CD4-positive, alpha-beta memory T cell (primary cell): ENCODE measurements around the gene DPF1. TPM values are rescaled to one million over a fixed set of nuclear protein-coding genes. Genes with fewer than 3 reads are reported as not detected.

Experiments
- CTCF ChIA-PET: fragments of 350-600 bp; sonication (Branson Sonifier 250); formaldehyde crosslinking; loops from one replicate; lab custom pipeline; 2021; ENCODE audit warnings: inconsistent platforms; ENCODE audit not compliant: partially characterized antibody; lab: Charles Lee
- POLR2A ChIA-PET: fragments of 350-600 bp; sonication (Branson Sonifier 250); formaldehyde crosslinking; loops from one replicate; lab custom pipeline; 2021; ENCODE audit not compliant: partially characterized antibody; lab: Charles Lee
- DNase-seq, 5 donors: peaks; one replicate each; pipeline versions ENCODE4 v3.0.0 to v3.0.0-alpha.2; 2020 to 2022; ENCODE audit warnings: mixed read lengths in 1 of 5
- H3K27ac ChIP-seq: one replicate; pipeline ENCODE4 v1.7.0; 2013; ENCODE audit warnings: low read depth, low read length
- H3K27me3 ChIP-seq: 2 replicates; pipeline ENCODE4 v1.7.0; 2013; ENCODE audit warnings: mild to moderate bottlenecking, low read length, moderate library complexity; ENCODE audit not compliant: insufficient read depth
- H3K36me3 ChIP-seq: 2 replicates; pipeline ENCODE4 v1.7.0; 2013; ENCODE audit warnings: mild to moderate bottlenecking, low read length, moderate library complexity; ENCODE audit not compliant: insufficient read depth
- H3K4me1 ChIP-seq: 2 replicates; pipeline ENCODE4 v1.7.0; 2013; ENCODE audit warnings: mild to moderate bottlenecking, low read length, moderate library complexity; ENCODE audit not compliant: insufficient read depth
- H3K4me3 ChIP-seq, 2 donors: one replicate each; pipeline ENCODE4 v1.7.0; 2013; ENCODE audit warnings: low read length in 2 of 2, mild to moderate bottlenecking in 1 of 2
- H3K9me3 ChIP-seq, 2 donors: one replicate each; pipeline ENCODE4 v1.7.0; 2013; ENCODE audit warnings: low read length in 2 of 2, control low read depth in 1 of 2; ENCODE audit not compliant: control insufficient read depth in 1 of 2
- H3K27ac Mint-ChIP-seq, 7 donors: one replicate each; pipeline ENCODE4 v1.8.0; 2020 to 2021; ENCODE audit warnings: mixed read lengths in 7 of 7, mild to moderate bottlenecking in 6 of 7, inconsistent platforms in 3 of 7, moderate library complexity in 3 of 7
- H3K27me3 Mint-ChIP-seq, 2 donors: one replicate each; pipeline ENCODE4 v1.8.0; 2020 to 2021; ENCODE audit warnings: mixed read lengths in 2 of 2
- H3K36me3 Mint-ChIP-seq, 2 donors: one replicate each; pipeline ENCODE4 v1.8.0; 2020 to 2021; ENCODE audit warnings: mixed read lengths in 2 of 2, inconsistent platforms in 1 of 2, mild to moderate bottlenecking in 1 of 2
- H3K4me1 Mint-ChIP-seq, 4 donors: one replicate each; pipeline ENCODE4 v1.8.0; 2020 to 2021; ENCODE audit warnings: mixed read lengths in 4 of 4, mild to moderate bottlenecking in 1 of 4
- H3K4me3 Mint-ChIP-seq, 8 donors: one replicate each; pipeline ENCODE4 v1.8.0; 2020 to 2021; ENCODE audit warnings: mixed read lengths in 8 of 8, mild to moderate bottlenecking in 7 of 8, moderate library complexity in 6 of 8, inconsistent platforms in 3 of 8
- H3K9me3 Mint-ChIP-seq, 8 donors: one replicate each; pipeline ENCODE4 v1.8.0; 2020 to 2021; ENCODE audit warnings: mixed read lengths in 8 of 8, mild to moderate bottlenecking in 5 of 8, inconsistent platforms in 3 of 8, moderate library complexity in 1 of 8
- intact Hi-C: fragments of 100-400 bp; cut with micrococcal nuclease; formaldehyde crosslinking; loops from one replicate; pipeline ENCODE4 v1.15.1; 2023
- polyA plus RNA-seq, 2 donors: library from polyadenylated mRNA; unstranded; fragments of 300-500 nt; fragmentation: Illumina TruSeq; gene quantifications; one replicate each; pipeline ENCODE4 v1.2.3, GENCODE V29; 2021
- total RNA-seq, 2 experiments: library from RNA; stranded (reverse); gene quantifications; one replicate each; pipeline ENCODE4 v1.2.3, GENCODE V29; 2021

DPF1 gene
- total and polyA plus RNA-seq, 4 experiments from 2014 or later = not detected

DNA sequence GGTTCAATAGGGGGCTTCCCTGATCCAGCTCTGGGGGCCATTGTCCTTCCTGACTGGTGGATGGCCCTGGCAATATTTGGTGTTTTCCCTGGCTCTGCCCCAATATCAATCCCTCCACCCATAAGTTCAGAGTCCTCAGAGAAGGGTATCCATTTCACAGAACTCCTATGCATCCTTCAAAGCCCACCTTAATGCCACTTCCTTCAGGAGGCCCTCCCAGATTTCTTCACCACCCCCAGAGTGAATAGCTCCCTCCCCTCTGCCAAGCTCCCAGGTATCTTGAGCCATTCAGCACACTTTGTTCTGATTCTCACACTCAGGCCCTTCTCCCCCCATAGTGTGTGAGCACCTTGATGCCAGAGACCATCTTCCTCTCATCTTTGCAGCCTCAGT is 26.4 kb upstream of the DPF1 start:
- H3K27me3 ChIP-seq = no peaks in the 10 kb centered on the region
- Mint-ChIP-seq H3K36me3 (no peaks in the 10 kb centered on the region), H3K4me3 (no peak overlapping the region), H3K27ac (no peak overlapping the region), H3K4me1 (peaks cover 0 to 3% (median 0%) of the 10 kb centered on the region in 4 donors), H3K9me3 (peaks cover 0 to 1% (median 0%) of the 10 kb centered on the region in 8 donors), H3K27me3 (peaks cover 8 to 9% of the 10 kb centered on the region in 2 donors)
- CTCF ChIA-PET = no interaction called here
- H3K27ac ChIP-seq = no peak overlapping the region
- POLR2A ChIA-PET = interaction anchor here (1.1 kb wide), 1 partner anchor 69 kb away, joined by 3 read pairs; the partner anchor contains the start of gene KCNK6
- no peak overlapping the region for H3K4me3 ChIP-seq
- no peaks in the 10 kb centered on the region for H3K9me3 ChIP-seq
- no peak for DNase-seq
- H3K4me1 ChIP-seq = no peaks in the 10 kb centered on the region
- no peaks in the 10 kb centered on the region for H3K36me3 ChIP-seq
- intact Hi-C loops = no loop called here

DNA sequence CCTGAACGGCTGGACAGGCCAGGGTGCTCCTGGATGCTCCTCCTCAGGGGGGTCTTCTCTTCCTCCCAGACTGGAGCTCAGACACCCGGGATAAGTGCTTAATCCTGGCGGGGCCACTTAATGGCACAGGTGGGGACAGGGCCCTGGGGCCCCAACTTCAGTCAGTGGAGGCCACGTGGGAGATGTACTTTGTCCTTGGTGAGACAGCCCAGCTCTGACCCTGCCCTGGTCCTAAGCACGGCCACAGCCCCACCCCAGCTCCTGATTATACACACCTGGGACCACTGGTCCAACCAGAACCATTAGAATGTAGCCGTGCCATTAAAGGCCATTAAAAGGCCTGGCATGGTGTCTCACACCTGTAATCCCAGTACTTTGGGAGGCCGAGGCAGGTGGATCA is 24.4 kb upstream of the DPF1 start:
- POLR2A ChIA-PET = no interaction called here
- H3K27ac Mint-ChIP-seq = no peak overlapping the region
- no peak overlapping the region for H3K4me3 Mint-ChIP-seq
- intact Hi-C loops = no loop called here
- no peak overlapping the region for H3K27ac ChIP-seq
- no peaks in the 10 kb centered on the region for H3K27me3 ChIP-seq
- H3K36me3 ChIP-seq = no peaks in the 10 kb centered on the region
- H3K4me1 Mint-ChIP-seq = peaks cover 2 to 5% (median 4%) of the 10 kb centered on the region in 4 donors
- CTCF ChIA-PET = interaction anchor here (1.1 kb wide), 1 partner anchor 87 kb away, joined by 3 read pairs; the partner anchor contains the start of gene CATSPERG
- no peak overlapping the region for H3K4me3 ChIP-seq
- DNase-seq = no peak
- H3K4me1 ChIP-seq = no peaks in the 10 kb centered on the region
- no peaks in the 10 kb centered on the region for H3K36me3 Mint-ChIP-seq
- no peaks in the 10 kb centered on the region for H3K9me3 ChIP-seq
- H3K27me3 Mint-ChIP-seq = peaks cover 6 to 7% of the 10 kb centered on the region in 2 donors
- peaks cover 0 to 1% (median 0%) of the 10 kb centered on the region in 8 donors for H3K9me3 Mint-ChIP-seq

- H3K4me1 ChIP-seq = no peaks in the 10 kb centered on the region
- no peak overlapping the region for H3K27ac Mint-ChIP-seq
- H3K9me3 ChIP-seq = no peaks in the 10 kb centered on the region
- H3K4me3 ChIP-seq = no peak overlapping the region
- H3K27me3 Mint-ChIP-seq = peaks cover 6 to 7% of the 10 kb centered on the region in 2 donors
- no peak overlapping the region for H3K27ac ChIP-seq
- peaks cover 0 to 1% (median 0%) of the 10 kb centered on the region in 8 donors for H3K9me3 Mint-ChIP-seq
- H3K36me3 Mint-ChIP-seq = no peaks in the 10 kb centered on the region
- ChIA-PET CTCF (interaction anchor here (1.0 to 1.1 kb wide), 2 partner anchors 12 to 88 kb away, joined by 3 read pairs; partner anchors contain the start of gene CATSPERG), POLR2A (no interaction called here)
- H3K4me1 Mint-ChIP-seq = peaks cover 2 to 5% (median 4%) of the 10 kb centered on the region in 4 donors
- intact Hi-C loops = no loop called here
- DNase-seq = no peak
- H3K27me3 ChIP-seq = no peaks in the 10 kb centered on the region
- no peak overlapping the region for H3K4me3 Mint-ChIP-seq
- no peaks in the 10 kb centered on the region for H3K36me3 ChIP-seq
Measured at GRCh38 chr19:38247734-38248268, 23.8 kb upstream of the DPF1 start.

DNA sequence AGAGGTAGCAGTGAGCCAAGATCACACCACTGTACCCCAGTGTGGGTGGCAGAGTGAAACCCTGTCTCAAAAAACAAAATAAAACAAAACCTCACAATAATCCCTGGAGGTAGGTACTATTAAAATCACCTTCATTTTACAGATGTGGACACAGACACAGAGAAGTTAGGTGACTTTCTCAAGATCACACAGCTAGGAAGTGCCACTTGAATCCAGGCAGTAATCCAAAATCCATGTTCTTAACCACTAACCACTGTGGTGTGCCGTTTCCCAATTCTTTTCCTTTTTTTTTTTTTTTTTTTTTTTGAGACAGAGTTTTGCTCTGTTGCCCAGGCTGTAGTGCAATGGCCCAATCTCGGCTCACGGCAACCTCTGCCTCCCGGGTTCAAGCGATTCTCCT is 23.1 kb upstream of the DPF1 start:
- H3K4me3 ChIP-seq = no peak overlapping the region
- Mint-ChIP-seq H3K36me3 (no peaks in the 10 kb centered on the region), H3K27ac (no peak overlapping the region), H3K27me3 (peaks cover 6 to 7% of the 10 kb centered on the region in 2 donors), H3K4me3 (no peak overlapping the region), H3K9me3 (peaks cover 0 to 1% (median 0%) of the 10 kb centered on the region in 8 donors), H3K4me1 (peaks cover 2 to 5% (median 4%) of the 10 kb centered on the region in 4 donors)
- H3K36me3 ChIP-seq = no peaks in the 10 kb centered on the region
- no peaks in the 10 kb centered on the region for H3K4me1 ChIP-seq
- POLR2A ChIA-PET = no interaction called here
- DNase-seq = no peak
- CTCF ChIA-PET = interaction anchor here (1.0 to 7.3 kb wide), 3 partner anchors 11 to 86 kb away, joined by 3 to 73 read pairs (median 3); partner anchors contain the start of gene CATSPERG
- H3K9me3 ChIP-seq = no peaks in the 10 kb centered on the region
- no peak overlapping the region for H3K27ac ChIP-seq
- intact Hi-C loops = no loop called here
- H3K27me3 ChIP-seq = no peaks in the 10 kb centered on the region

DNA sequence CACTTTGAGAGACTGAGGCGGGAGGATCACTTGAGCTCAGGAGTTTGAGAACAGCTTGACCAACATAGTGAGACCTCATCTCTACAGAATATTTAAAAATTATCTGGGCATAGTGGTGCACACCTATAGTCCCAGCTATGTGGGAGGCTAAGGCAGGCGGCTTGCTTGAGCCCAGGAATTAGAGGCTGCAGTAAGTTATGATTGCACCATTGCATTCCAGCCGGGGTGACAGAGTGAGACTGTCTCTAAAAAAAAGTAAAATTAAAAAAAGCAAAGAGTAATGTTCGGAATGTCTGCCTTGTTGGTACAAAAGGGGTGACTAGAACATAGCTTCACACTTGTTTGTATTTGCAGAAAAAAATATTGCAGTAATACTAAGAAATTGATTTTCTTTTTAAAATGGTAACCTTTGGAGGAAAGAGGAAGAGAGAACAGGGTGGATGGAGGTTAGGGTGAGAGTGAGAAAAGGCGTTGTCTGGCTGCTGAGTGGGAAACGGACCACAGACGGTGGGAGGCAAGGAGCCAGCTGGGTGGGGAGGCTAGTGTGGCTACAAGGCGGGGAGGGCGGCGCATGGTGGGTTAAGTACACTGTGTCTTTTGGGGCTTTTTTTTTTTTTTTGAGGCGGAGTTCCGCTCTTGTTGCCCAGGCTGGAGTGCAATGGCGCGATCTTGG is 21.9 kb upstream of the DPF1 start:
- Histone ChIP-seq H3K27ac (no peak overlapping the region), H3K4me3 (no peak overlapping the region), H3K27me3 (no peaks in the 10 kb centered on the region), H3K9me3 (no peaks in the 10 kb centered on the region), H3K36me3 (no peaks in the 10 kb centered on the region), H3K4me1 (no peaks in the 10 kb centered on the region)
- Mint-ChIP-seq H3K27ac (no peak overlapping the region), H3K9me3 (peaks cover 0 to 1% (median 0%) of the 10 kb centered on the region in 8 donors), H3K36me3 (no peaks in the 10 kb centered on the region), H3K27me3 (peaks cover 0 to 4% of the 10 kb centered on the region in 2 donors), H3K4me3 (no peak overlapping the region), H3K4me1 (peaks cover 2 to 5% (median 3%) of the 10 kb centered on the region in 4 donors)
- intact Hi-C loops = no loop called here
- no peak for DNase-seq
- CTCF ChIA-PET = interaction anchor here (0.6 to 7.3 kb wide), 4 partner anchors 32 to 344 kb away, joined by 3 to 73 read pairs (median 3); partner anchors contain the start of gene CATSPERG
- POLR2A ChIA-PET = interaction anchor here (0.7 kb wide), 1 partner anchor 196 kb away, joined by 3 read pairs; no protein-coding TSS in a partner anchor

DNA sequence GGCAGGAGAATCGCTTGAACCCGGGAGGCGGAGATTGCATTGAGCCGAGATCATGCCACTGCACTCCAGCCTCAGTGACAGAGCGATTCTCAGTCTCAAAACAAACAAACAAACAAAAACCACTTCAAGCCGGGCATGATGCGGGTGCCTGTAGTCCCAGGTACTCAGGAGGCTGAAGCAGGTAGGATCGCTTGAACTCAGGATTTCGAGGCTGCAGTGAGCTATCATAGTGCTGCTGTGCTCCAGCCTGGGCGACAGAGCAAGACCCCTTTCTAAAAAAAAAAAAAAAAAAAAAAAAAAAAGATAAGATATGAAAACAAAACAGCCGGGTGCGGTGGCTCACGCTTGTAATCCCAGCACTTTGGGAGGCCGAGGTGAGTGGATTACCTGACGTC is 19.3 kb upstream of the DPF1 start:
- H3K36me3 Mint-ChIP-seq = no peaks in the 10 kb centered on the region
- H3K27ac Mint-ChIP-seq = peak overlapping the region in 1 of 7 donors; percentile 48
- DNase-seq = no peak
- no peak overlapping the region for H3K4me3 ChIP-seq
- intact Hi-C loops = loop anchor here (5.0 kb wide), 1 partner anchor 341 kb away; no protein-coding TSS in a partner anchor
- no peaks in the 10 kb centered on the region for H3K27me3 ChIP-seq
- ChIA-PET CTCF (interaction anchor here (0.6 to 7.3 kb wide), 17 partner anchors 9 to 725 kb away, joined by 3 to 73 read pairs (median 4); partner anchors contain the start of genes CATSPERG, PSMD8, SPINT2 and WDR87), POLR2A (interaction anchor here (1.8 kb wide), 2 partner anchors 92 to 131 kb away, joined by 6 to 8 read pairs; partner anchors contain the start of genes CATSPERG and PSMD8)
- peaks cover 2 to 5% (median 3%) of the 10 kb centered on the region in 4 donors for H3K4me1 Mint-ChIP-seq
- H3K36me3 ChIP-seq = no peaks in the 10 kb centered on the region
- H3K9me3 ChIP-seq = no peaks in the 10 kb centered on the region
- peaks cover 2 to 4% of the 10 kb centered on the region in 2 donors for H3K27me3 Mint-ChIP-seq
- peak overlapping the region in 1 of 8 donors; percentile 75 for H3K4me3 Mint-ChIP-seq
- no peak overlapping the region for H3K27ac ChIP-seq
- H3K4me1 ChIP-seq = no peaks in the 10 kb centered on the region
- H3K9me3 Mint-ChIP-seq = peaks cover 0 to 3% (median 0%) of the 10 kb centered on the region in 8 donors

DNA sequence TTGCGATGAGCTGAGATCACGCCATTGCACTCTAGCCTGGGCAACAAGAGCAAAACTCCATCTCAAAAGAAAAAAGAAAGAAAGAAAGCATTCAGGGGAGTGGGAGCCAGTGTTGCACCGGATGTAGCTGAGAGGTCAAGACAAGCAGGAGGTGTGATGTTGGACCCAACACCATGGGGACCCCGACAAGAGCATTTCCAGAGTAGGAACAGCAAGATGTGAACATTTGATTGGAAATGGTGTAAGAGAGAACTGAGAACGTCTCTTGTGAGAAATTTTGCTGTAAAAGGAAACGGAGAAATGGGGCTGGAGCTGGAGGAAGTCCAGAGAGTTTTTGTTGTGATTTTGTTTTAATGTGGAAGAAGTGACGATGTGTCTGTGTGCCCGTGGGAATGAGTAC is 15.8 kb upstream of the DPF1 start:
- no peak overlapping the region for H3K4me3 Mint-ChIP-seq
- H3K27ac Mint-ChIP-seq = no peak overlapping the region

More for the DNA sequence above, 15.8 kb upstream of the DPF1 start:
- peaks cover 2 to 3% of the 10 kb centered on the region in 2 donors for H3K27me3 Mint-ChIP-seq
- H3K36me3 Mint-ChIP-seq = no peaks in the 10 kb centered on the region
- peaks cover 2 to 5% (median 3%) of the 10 kb centered on the region in 4 donors for H3K4me1 Mint-ChIP-seq
- H3K36me3 ChIP-seq = no peaks in the 10 kb centered on the region
- no peaks in the 10 kb centered on the region for H3K27me3 ChIP-seq
- no peaks in the 10 kb centered on the region for H3K4me1 ChIP-seq
- DNase-seq = no peak
- CTCF ChIA-PET = interaction anchor here (1.0 to 7.3 kb wide), 3 partner anchors 93 to 337 kb away, joined by 3 to 73 read pairs (median 4); partner anchors contain the start of genes CATSPERG and FAM98C
- POLR2A ChIA-PET = no interaction called here
- H3K27ac ChIP-seq = no peak overlapping the region
- H3K4me3 ChIP-seq = no peak overlapping the region
- peaks cover 0 to 2% (median 0%) of the 10 kb centered on the region in 8 donors for H3K9me3 Mint-ChIP-seq
- intact Hi-C loops = loop anchor here (5.0 kb wide), 1 partner anchor 338 kb away; no protein-coding TSS in a partner anchor
- H3K9me3 ChIP-seq = no peaks in the 10 kb centered on the region
